GM19463 (cell line): Measurements from ENCODE around the gene IPPK.
"Not testable (repeated sequence)": the region's sequence is repeated elsewhere in the genome, so short reads cannot be mapped to it uniquely, and the experiment has no call there.

Source experiments
- ATAC-seq: cut with Tn5 transposase; IDR thresholded peaks from one replicate; pipeline ENCODE4 v1.9.1; 2021; ENCODE audit warnings: mild to moderate bottlenecking, moderate library complexity; ENCODE audit not compliant: unreplicated experiment

The IPPK gene

DNA sequence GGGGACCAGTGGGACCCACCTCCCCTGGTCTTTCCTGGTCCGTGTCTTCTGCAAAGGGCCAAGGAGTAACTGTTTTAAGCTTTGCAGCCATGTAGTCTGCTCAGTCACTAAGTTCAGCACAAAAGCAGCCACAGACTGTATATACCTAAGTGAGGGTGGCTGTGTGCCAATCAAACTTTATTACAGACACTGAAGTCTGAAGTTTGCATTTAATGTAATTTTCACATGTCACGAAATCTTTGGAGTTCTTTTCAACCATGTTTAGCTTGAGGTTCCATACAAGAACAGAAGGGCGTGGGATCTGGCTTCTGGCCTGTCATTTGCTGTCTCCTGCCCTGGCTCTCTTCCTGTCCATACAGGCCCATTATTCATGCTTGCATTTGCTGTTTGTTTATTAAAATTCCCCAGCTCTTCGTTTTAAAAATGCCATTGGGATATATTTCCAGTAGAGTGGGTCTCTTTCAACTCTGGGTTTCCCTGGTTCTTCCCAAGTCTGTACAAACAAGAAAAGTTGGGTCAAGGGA is 69.9 kb downstream of the IPPK start:
- ATAC-seq: no peak

DNA sequence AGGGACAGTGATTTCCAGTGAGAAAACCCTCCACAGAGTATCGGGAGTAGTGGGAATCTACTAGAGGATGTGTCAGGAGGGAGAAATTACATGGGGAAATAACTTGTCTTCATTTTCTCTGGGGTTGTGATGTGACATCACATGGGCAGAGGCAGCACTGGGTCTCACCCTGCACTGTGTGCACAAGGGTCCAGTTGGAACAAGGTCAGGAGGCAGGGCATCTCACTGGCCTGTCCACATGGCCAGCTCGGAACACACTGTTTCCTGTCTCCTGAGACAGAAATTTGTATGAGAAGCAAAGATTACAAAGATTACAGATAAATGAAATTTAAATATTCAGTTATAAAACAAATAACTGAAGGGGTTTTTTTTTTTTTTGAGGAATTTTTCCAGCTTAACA is 71.5 kb downstream of the IPPK start:
- no peak for ATAC-seq

DNA sequence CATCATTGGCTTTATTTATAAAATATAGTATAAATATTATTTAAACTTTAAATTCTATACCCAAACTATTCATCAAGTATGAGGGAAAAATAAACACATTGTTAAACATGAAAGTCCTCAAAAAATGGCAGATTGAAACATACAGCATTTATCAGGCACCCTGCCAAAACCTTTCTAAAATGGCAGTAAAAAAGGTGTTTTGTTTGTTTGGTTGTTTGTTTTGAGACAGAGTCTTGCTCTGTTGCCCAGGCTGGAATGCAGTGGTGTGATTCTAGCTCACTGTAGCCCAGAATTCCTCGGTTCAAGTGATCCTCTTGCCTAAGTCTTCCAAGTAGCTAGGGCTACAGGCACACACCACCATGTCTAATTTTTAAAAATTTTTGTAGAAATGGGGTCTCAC is 74.0 kb downstream of the IPPK start:
- ATAC-seq: no peak

DNA sequence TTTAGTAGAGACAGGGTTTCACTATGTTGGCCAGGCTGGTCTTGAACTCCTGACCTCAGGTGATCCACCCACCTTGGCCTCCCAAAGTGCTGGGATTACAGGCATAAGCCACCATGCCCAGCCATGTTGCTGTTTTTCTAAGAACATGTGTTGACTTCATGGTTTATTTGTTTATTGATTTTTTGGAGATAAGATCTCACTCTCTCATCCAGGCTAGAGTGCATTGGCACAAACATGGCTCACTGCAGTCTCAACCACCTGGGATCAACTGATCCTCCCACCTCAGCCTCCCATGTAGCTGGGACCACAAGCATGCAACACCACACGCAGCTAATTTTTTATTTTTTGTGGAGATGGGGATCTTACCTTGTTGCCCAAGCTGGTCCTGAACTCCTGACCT is 74.9 kb downstream of the IPPK start:
- not testable (repeated sequence) for ATAC-seq

DNA sequence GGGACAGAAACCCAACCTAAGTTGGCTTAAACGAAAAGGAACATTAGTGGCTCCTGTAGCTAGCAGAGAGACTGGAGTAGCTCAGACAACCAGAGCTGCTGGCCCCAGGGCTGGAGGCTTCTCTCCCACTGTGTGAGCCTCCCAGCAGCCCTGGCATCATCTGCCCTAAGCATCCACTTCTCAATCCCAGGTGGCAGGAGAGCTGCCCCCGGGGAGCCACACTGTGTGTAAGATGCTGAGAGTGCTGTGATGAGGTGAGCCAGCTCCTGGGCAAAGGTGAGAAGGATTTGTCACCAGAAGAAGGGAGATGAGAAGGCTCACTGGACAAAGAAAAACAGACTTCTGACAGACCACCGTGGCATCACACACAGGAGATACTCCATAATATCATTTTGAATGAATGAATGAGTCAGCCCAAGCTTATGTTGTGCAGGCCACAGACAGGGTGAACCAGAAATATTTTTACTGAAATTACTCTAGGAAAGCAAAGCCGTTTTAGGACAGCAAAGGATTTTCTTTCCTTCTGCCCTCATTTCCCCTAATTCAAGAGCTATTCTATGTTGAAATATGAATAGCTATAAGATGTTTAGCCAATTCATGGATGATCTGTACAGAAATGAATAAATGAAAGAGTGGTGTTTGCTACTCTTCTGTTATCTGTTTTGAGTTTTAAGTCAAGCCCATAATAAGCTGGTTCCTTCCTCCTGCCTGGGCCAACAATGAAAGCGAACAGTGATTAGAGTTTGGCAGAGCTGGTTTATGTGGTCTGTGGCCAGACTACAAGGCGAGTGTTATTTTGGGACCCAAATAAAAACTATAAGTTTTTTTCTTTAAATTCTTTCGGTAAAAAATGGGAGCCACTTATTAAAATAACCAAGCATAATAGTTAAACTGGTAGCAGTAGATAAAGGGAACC is 76.7 kb downstream of the IPPK start:
- ATAC-seq: no peak

DNA sequence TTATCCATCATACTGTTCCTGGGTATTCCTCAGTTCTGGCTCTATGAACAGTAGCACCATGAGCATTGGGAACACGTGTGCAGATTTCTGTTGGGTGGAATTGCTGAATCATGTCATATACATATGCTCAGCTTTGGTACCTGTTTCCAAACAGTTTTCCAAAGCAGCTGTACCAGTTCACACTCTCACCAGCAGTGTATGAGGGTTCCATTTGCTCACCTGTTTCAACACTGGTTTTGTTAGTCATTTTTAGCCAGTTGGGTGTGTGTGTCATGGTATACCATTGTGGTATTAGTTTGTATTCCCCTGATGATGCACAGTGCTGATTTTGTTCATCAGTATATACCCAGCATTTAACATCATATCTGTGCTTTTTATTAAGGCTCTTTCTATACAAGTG is 77.4 kb downstream of the IPPK start:
- ATAC-seq: no peak

DNA sequence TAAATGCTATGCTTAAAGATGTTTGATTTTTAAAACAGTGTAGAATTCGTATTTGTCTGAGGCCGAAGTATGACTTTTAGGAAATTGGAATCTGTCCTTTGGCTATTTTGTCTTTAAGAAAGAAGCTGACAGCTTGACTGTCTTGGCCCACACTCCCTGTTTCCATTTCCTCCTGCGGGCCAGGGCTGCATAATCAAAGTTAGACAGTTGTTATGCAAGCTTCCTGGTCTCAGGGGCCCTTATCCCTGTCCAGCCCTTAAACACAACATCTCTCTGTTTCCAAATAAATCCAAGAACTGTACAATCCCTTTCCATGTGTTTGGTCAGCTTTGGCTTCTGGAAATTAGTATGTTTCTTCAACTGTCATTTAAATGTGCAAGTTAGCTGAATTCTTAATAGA is 79.6 kb downstream of the IPPK start:
- ATAC-seq: no peak

DNA sequence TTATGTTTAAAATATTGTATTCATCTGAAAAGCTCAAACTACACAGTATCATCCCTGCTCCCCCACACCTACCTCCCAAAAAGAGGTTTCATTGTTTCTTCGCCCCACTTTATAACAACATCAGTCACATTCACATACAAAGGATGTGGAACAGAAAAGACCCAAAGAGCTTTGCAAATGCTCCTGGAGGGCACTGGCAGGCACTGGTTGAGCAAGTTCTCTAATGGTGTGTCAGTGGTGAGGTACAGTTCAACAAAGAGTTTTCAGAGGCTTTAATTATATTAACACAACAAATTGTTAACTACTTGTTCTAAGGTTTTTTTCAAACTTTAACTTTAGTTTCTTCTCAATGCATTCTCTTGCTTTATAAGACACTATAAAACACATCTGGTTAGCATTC is 80.0 kb downstream of the IPPK start:
- ATAC-seq: no peak

DNA sequence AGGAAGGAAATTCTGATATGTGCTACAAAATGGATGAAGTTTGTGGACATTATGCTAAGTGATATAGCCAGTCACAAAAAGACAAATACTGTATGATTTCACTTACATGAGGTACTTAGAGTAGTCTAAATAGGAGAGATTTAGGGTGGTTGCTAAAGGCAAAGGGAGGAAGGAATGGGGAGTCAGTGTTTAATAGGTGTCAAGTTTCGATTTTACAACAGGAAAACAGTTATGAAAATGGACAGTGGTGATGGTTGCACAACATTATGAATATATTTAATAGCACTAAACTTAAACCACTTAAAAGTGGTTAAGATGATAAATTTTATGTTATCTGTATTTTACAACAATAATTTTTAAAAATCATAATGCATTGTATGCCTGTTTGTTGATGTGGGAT is 93.8 kb downstream of the IPPK start:
- no peak for ATAC-seq

DNA sequence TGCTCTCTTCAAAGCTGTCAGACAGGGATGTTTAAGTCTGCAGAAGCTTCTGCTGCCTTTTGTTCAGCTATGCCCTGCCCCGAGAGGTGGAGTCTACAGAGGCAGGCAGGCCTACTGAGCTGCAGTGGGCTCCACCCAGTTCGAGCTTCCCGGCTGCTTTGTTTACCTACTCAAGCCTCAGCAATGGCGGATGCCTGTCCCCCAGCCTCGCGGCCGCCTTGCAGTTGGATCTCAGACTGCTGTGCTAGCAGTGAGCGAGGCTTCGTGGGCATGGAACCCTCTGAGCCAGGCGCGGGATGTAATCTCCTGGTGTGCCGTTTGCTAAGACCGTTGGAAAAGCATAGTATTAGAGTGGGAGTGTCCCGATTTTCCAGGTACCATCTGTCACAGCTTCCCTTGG is 96.3 kb downstream of the IPPK start:
- ATAC-seq: not testable (repeated sequence)

DNA sequence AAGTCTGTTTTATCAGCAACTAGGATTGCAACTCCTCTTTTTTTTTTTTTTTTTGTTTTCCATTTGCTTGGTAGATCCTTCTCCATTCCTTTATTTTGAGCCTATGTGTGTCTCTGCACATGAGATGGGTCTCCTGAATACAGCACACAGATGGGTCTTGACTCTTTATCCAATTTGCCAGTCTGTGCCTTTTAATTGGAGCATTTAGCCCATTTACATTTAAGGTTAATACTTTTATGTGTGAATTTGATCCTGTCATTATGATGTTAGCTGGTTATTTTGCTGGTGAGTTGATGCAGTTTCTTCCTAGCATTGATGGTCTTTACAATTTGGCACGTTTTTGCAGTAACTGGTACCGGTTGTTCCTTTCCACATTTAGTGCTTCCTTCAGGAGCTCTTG is 98.1 kb downstream of the IPPK start:
- ATAC-seq: not testable (repeated sequence)

DNA sequence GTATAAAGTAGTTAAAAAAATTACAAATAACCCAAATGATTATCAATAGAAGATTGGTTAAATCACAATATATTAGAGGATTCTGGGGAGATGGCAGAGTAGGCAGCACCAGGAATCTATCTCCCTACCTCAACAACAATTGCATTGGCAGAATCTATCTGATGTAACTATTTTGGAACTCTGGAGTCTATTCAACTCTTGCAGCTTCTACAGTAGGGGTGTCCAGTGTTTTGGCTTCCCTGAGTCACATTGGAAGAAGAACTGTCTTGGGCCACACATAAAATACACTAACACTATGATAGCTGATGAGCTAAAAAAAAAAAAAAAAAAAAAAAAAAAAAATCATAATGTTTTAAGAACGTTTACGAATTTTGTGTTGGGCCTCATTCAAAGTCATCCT is 104.9 kb downstream of the IPPK start:
- no peak for ATAC-seq

DNA sequence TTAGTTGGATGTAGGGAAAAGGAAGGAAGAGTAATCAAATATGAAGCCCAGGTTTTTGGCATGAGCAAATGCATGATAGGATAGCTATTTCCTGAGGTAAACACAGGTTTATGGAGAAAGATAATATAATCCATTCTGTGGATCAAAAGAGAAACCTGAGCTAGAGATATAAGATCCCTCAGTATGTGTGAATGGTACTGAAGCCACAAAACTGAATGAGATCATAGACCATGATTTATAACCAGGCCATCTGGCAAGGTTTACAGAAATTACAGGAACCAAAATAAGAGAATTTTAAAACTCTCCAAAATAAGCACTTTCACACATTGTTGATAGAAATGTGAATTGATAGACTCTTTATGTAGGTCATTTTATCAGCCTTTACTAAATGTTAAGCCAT is 105.4 kb downstream of the IPPK start:
- ATAC-seq: no peak
